Smooth muscle cell (in vitro differentiated cells): ENCODE results near the gene CCDC186. TPM values are rescaled to one million over a fixed set of nuclear protein-coding genes. Genes with fewer than 3 reads are reported as not detected.

Experiments used
- DNase-seq: peaks from one replicate; lab custom pipeline; 2025; ENCODE audit not compliant: unreplicated experiment; lab: John Stamatoyannopoulos, UW
- H2AFZ ChIP-seq: fragments of 200-600 bp; sonication (generic); 2 replicates; pipeline ENCODE4 v1.6.0; 2016; ENCODE audit warnings: antibody characterized with exemption, low read depth, mild to moderate bottlenecking
- H3F3A ChIP-seq: fragments of 200-600 bp; sonication (generic); 2 replicates; pipeline ENCODE4 v1.6.0; 2017; ENCODE audit warnings: antibody characterized with exemption, low read depth
- H3K27ac ChIP-seq: fragments of 200-600 bp; sonication (generic); 2 replicates; pipeline ENCODE4 v1.5.1; 2016; ENCODE audit warnings: low read depth, mild to moderate bottlenecking
- H3K27me3 ChIP-seq: fragments of 200-600 bp; sonication (generic); 2 replicates; pipeline ENCODE4 v1.6.1; 2016; ENCODE audit warnings: low read depth, mild to moderate bottlenecking
- H3K36me3 ChIP-seq: fragments of 200-600 bp; sonication (generic); 2 replicates; pipeline ENCODE4 v1.5.1; 2016; ENCODE audit warnings: low read depth
- H3K4me1 ChIP-seq: fragments of 200-600 bp; sonication (generic); 2 replicates; pipeline ENCODE4 v1.5.1; 2016; ENCODE audit warnings: low read depth
- H3K4me2 ChIP-seq: fragments of 200-600 bp; sonication (generic); 2 replicates; pipeline ENCODE4 v1.6.0; 2016; ENCODE audit warnings: mild to moderate bottlenecking
- H3K4me3 ChIP-seq: fragments of 200-600 bp; sonication (generic); 2 replicates; pipeline ENCODE4 v1.5.1; 2016; ENCODE audit warnings: mild to moderate bottlenecking
- H3K79me2 ChIP-seq: fragments of 200-600 bp; sonication (generic); 2 replicates; pipeline ENCODE4 v1.6.0; 2016; ENCODE audit warnings: low read depth, mild to moderate bottlenecking
- H3K9ac ChIP-seq: fragments of 200-600 bp; sonication (generic); 2 replicates; pipeline ENCODE4 v1.6.0; 2016; ENCODE audit warnings: low read depth
- H3K9me3 ChIP-seq: fragments of 200-600 bp; sonication (generic); replicated peaks from 2 replicates; pipeline ENCODE4 v1.5.1; 2016; ENCODE audit warnings: low read depth
- H4K20me1 ChIP-seq: fragments of 200-600 bp; sonication (generic); 2 replicates; pipeline ENCODE4 v1.6.0; 2016; ENCODE audit warnings: low read depth
- WGBS: methylation state at CpG from one replicate; pipeline ENCODE4 v1.1.7; 2016; ENCODE audit warnings: low lambda C conversion rate; 5-methylcytosine and 5-hydroxymethylcytosine counted together
- polyA plus RNA-seq: library from polyadenylated mRNA; unstranded; fragments of >200 nt; fragmentation: Nextera tagmentation; extraction: Ambion mirVana; gene quantifications from 2 replicates; pipeline ENCODE4 v1.2.1, GENCODE V29; 2016
- total RNA-seq: library from RNA; depleted of rRNA; stranded (reverse); fragments of >200 nt; gene quantifications from 2 replicates; pipeline ENCODE4 v1.2.3, GENCODE V29; 2014
- TF ChIP-seq, protein P1 (sequence below): fragments of 200-600 bp; sonication (generic); IDR thresholded peaks from 2 replicates; pipeline ENCODE4 v1.5.1; 2017; ENCODE audit warnings: borderline replicate concordance, mild to moderate bottlenecking, antibody characterized with exemption; ENCODE audit not compliant: insufficient read depth, poor library complexity, severe bottlenecking

CCDC186 gene
- total and polyA plus RNA-seq, 2 experiments from 2014 or later: 14.6 to 27.9 TPM

DNA sequence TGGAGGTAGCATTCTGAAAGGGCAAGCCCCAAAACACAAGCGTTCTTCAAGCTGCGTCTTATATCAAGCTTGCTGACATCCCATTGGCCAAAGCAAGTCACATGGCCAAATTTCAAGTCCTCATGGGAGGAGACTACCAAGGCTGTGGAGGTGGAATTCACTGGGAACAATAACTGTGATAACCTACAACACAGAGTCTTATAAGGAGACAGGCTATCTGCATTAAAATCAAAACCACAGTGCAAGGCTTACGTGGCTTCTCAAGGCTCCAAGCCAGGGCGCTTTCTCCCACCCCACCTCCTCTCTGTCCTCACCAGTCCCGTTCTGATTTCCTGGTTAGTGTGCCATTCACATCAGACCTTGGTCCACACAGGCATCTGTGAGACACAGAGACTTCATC lies 91.0 kb downstream of the CCDC186 start:
- Histone ChIP-seq H3K4me1 (no peaks in the 10 kb centered on the region), H3K79me2 (no peaks in the 10 kb centered on the region), H3K27me3 (peaks cover 7% of the 10 kb centered on the region), H3K27ac (no peak overlapping the region), H3F3A (no peaks in the 10 kb centered on the region), H3K9me3 (no peaks in the 10 kb centered on the region), H3K36me3 (no peaks in the 10 kb centered on the region), H3K4me2 (no peak overlapping the region), H3K9ac (no peak overlapping the region), H4K20me1 (no peaks in the 10 kb centered on the region), H3K4me3 (no peak overlapping the region), H2AFZ (no peak overlapping the region)
- 94% methylated on average over 5 of the region's 5 CpGs for WGBS
- TF ChIP-seq, protein P1, sequence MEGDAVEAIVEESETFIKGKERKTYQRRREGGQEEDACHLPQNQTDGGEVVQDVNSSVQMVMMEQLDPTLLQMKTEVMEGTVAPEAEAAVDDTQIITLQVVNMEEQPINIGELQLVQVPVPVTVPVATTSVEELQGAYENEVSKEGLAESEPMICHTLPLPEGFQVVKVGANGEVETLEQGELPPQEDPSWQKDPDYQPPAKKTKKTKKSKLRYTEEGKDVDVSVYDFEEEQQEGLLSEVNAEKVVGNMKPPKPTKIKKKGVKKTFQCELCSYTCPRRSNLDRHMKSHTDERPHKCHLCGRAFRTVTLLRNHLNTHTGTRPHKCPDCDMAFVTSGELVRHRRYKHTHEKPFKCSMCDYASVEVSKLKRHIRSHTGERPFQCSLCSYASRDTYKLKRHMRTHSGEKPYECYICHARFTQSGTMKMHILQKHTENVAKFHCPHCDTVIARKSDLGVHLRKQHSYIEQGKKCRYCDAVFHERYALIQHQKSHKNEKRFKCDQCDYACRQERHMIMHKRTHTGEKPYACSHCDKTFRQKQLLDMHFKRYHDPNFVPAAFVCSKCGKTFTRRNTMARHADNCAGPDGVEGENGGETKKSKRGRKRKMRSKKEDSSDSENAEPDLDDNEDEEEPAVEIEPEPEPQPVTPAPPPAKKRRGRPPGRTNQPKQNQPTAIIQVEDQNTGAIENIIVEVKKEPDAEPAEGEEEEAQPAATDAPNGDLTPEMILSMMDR: no peak
- no peak for DNase-seq

DNA sequence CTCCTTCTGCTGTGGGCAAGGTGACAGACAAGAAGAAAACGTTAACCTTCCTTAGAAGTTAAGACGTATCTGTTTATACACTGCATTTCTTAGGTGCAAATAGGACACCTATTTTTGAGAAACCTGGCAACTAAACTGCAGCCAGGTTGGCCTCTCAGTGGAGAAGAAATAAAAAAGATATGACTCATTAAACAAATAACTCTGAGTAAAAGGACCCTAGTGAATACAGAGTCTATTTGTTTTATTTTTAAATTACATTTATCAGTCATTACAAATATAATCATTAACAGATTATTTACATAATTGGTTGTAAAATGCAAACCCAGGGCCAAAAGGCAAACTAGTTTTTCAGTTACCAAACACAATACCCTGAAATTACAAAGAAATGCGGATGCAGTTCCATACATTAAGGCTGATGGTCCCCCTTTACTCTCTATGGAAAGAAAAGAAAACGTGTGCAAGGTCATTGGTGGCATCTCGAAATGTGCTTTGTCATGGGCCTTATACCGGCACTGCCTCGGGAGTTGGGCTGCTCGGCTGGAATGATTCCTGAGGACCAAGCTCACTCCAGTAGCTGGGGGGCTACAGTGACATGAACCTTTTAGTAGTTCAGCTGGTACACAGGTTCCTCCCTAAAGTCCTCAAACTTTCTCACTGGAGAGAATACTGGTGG lies 92.0 kb downstream of the CCDC186 start:
- Histone ChIP-seq H3K9me3 (no peaks in the 10 kb centered on the region), H4K20me1 (no peaks in the 10 kb centered on the region), H3K9ac (no peak overlapping the region), H3K27ac (no peak overlapping the region), H3F3A (no peaks in the 10 kb centered on the region), H3K4me2 (no peak overlapping the region), H3K27me3 (peaks cover 7% of the 10 kb centered on the region), H3K79me2 (no peaks in the 10 kb centered on the region), H3K4me3 (no peak overlapping the region), H3K4me1 (no peaks in the 10 kb centered on the region), H3K36me3 (no peaks in the 10 kb centered on the region), H2AFZ (no peak overlapping the region)
- DNase-seq: no peak
- TF ChIP-seq, protein P1: no peak
- WGBS: 92% methylated on average over 8 of the region's 8 CpGs

DNA sequence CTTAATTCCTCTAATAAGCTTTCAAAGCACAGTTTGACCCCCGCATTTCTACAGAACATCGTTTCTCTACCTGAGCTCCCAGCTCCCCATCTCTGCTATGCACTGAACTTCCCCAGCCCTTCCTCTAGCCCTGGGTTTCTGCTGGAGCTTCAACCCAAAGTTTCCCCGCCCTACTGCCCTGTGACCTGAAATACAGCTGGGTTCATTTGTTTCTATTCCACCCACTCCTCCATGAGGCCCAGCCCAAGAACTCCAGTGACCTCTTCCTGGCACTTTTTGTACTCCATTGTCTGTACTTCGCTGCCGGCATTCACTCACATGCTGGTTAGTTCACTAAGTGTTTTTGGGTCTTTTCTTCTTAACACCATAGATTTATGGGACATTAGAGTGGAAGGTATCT lies 94.6 kb downstream of the CCDC186 start:
- H3K4me3 ChIP-seq: no peak overlapping the region
- H3K79me2 ChIP-seq: no peaks in the 10 kb centered on the region
- no peak overlapping the region for H2AFZ ChIP-seq
- TF ChIP-seq, protein P1: no peak
- WGBS: 95% methylated on average over 5 of the region's 5 CpGs
- no peak overlapping the region for H3K4me2 ChIP-seq
- no peaks in the 10 kb centered on the region for H3K36me3 ChIP-seq
- no peaks in the 10 kb centered on the region for H3K9me3 ChIP-seq
- H3K27me3 ChIP-seq: peaks cover 7% of the 10 kb centered on the region
- no peaks in the 10 kb centered on the region for H3F3A ChIP-seq
- no peaks in the 10 kb centered on the region for H4K20me1 ChIP-seq
- no peak for DNase-seq
- H3K4me1 ChIP-seq: no peaks in the 10 kb centered on the region
- no peak overlapping the region for H3K9ac ChIP-seq
- H3K27ac ChIP-seq: no peak overlapping the region

DNA sequence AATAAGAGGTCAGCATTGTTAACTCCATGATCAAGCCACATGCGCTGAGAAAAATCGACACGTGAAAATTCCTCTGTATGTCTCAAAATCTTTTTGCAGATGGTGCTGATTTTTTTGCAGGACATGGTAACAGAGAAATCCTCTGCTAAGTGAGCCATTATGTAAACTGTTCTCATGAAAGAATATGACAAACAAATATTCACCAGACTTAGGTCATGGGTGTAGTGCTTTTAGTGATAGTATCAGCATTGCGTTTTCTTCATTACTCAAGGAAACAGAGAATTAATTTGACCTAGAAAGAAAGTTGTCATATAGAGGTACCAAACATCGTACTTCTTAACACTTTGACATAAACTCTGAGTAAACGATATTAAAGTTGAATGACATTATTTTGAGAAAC lies 95.7 kb downstream of the CCDC186 start:
- H3K4me1 ChIP-seq: no peaks in the 10 kb centered on the region
- peaks cover 7% of the 10 kb centered on the region for H3K27me3 ChIP-seq
- H3K9ac ChIP-seq: no peak overlapping the region
- no peaks in the 10 kb centered on the region for H3K79me2 ChIP-seq
- 91% methylated on average over 6 of the region's 6 CpGs for WGBS
- TF ChIP-seq, protein P1: no peak
- no peaks in the 10 kb centered on the region for H3F3A ChIP-seq
- no peak overlapping the region for H3K27ac ChIP-seq
- no peaks in the 10 kb centered on the region for H4K20me1 ChIP-seq
- no peak overlapping the region for H2AFZ ChIP-seq
- H3K4me2 ChIP-seq: no peak overlapping the region
- H3K4me3 ChIP-seq: no peak overlapping the region
- DNase-seq: no peak
- no peaks in the 10 kb centered on the region for H3K9me3 ChIP-seq
- H3K36me3 ChIP-seq: no peaks in the 10 kb centered on the region
